Midbrain (tissue), 1 donor: ENCODE data around the gene COPE.

ENCODE experiments used
- DNase-seq: peaks from one replicate; lab custom pipeline; 2025; lab: John Stamatoyannopoulos, UW

The COPE gene

GRCh38 chr19:18867751-18868150, 51.4 kb downstream of the COPE start:
- DNase-seq = peak; percentile 13

DNA sequence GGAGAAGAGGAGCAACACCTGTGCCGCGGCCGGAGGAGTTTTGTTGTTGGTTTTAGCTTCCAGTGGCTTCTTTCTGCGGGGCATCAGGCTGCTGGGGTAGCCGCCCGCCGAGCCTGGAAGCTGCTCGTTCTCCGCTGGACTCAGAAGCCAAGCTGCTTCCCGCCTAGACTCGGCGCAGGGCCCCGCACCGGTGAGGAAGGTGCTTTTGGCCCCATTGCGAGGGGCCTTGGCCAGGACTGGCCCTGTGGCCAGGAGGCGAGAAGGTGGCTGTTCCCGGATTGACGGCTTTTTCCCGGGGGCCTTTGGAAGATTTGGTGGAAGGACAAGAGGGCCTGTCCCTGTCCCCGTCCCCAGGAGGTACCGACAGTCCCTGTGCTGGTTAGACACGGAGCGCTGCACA, 52.0 kb downstream of the COPE start:
- no peak for DNase-seq

GRCh38 chr19:18866800-18867123, 52.4 kb downstream of the COPE start:
- no peak for DNase-seq

DNA sequence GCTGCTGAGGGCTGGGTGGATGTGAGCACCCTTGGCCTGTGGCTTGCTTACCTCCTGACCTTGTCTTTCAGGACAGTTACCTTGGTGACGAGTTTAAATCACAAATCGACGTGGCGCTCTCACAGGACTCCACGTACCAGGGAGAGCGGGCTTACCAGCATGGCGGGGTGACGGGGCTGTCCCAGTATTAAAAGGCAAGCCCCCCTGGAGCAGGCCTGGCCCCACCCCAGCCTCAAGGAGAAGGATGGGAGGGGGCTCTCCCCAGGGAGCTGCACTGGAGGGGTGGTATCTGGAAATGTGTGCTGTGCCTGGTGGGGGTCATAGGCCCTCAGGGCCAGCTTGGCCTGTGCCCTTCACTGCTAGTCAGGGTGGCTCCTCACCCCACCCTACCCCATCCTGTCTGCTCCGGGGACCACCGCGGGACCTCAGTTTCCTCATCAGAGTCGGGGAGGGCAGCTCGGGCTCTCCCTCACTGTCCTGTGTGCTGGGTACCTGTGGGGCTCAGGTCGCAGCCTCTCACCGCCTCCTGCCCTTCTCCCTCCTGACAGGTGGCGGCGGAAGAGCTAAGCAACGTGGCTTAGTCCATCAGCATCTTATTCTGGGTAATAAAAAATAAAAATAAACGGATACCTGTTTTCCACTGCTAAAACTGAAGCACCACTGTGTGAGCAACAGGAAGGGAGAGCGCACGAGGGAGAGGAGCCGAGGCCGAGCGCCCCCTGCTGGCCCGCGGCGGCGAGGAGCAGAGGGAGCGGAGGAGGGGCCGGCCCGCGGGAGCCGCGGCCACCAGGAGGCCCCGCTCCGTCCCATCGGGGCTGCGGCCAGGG, 53.0 kb downstream of the COPE start:
- DNase-seq = peak; percentile 82

DNA sequence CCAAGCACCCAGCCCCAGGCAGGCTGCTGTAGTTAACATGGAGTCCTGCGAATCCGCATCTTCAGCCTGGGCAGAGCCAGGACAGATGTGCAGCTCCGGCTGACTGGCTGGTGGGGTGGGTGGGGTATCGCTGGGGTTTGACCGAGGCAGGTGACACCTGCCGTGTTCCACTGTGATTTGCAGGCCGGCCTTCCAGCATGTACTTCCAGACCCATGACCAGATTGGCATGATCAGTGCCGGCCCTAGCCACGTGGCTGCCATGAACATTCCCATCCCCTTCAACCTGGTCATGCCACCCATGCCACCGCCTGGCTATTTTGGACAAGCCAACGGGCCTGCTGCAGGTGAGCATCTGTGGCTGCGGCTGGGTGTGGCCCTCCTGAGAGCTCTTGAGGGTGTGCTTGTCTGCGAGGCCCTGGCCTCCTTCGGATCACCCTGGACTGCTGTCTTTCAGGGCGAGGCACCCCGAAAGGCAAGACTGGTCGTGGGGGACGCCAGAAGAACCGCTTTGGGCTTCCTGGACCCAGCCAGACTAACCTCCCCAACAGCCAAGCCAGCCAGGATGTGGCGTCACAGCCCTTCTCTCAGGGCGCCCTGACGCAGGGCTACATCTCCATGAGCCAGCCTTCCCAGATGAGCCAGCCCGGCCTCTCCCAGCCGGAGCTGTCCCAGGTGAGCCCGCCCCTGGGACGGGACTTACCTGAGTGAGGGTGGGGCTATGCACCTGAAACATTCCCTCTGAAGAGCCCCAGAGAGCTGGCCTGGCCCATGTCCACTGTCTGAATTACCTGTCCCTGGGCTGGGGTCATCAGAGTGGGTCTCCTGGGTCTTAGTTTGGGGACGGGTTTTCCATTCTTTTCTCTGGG, 53.8 kb downstream of the COPE start:
- DNase-seq = no peak

DNA sequence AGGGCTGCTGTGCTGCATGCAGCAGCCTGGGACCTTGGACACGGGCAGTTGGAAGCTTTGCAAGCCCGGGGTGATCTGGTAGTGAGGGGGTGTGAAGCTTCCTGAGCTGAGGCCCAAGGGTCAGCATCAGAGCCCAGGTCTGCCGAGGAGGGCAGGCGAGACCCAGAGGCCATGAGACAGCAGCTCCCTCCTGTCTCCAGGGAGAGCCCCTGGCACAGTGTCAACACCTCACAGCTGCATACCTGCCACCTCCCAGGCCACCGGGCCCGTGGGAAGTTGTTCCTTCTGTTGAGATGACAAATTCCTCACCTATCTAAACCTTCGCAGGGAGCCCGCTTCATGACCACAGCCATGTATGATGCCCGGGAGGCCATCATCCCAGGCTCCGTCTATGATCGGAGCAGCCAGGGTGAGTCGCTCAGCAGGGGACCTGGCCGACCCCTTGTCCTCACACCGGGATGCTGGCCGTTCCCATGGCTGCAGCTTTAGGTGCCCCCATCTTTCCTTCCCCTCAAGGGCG, 55.3 kb downstream of the COPE start:
- DNase-seq = no peak

- DNase-seq = no peak
These were observed 56.0 kb downstream of the COPE start for GRCh38 chr19:18862976-18863842.

- no peak for DNase-seq
These were observed 57.3 kb downstream of the COPE start for GRCh38 chr19:18861917-18862316.

DNA sequence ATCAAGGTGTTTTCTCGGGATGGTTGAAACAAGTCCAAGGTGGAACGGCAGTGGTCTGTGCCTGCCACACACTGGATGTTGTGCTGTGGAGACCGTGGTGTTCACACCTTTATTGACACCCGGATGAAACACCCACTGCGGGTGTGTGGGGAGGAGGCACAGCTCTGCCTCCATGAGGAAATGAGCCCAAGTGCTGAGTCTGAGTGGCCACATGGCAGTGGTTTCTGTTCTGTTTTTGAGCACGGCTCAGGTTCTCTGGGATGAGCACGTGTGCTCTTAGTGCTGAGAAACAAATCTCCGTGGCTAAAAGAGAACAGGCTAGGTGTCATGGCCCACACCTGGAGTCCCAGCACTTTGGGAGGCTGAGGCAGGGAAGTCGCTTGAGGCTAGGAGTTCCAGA, 58.0 kb downstream of the COPE start:
- no peak for DNase-seq

DNA sequence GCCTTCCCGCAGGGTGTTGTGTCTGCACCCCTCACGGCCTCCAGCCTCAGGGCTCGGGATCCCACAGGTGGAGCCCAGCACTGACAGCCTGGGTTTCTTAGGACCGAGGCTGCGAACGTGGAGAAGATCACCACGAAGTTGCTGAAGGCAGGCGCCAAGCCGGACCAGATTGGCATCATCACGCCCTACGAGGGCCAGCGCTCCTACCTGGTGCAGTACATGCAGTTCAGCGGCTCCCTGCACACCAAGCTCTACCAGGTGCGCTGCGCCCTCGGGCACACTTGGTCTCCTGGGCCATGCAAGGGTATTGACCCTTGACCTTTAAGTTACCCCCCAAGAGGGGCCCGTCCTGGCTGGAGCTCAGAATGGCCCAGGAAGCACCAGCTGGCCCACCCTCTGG, 58.5 kb downstream of the COPE start:
- DNase-seq = no peak

DNA sequence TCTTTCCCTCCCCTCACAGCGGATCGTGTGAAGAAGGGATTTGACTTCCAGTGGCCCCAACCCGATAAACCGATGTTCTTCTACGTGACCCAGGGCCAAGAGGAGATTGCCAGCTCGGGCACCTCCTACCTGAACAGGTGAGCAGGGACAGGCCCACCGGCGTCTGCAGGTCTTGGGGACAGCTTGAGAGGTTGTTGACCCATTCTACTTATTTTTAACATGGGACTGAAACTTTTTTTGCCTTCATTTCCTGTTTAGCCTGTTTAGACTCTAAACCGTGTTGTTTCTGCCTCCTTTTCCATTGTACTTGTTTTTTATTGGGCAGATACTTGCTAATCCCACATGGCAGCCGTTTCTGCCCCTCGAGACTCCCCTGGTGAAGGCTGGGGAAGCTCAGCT, 58.9 kb downstream of the COPE start:
- DNase-seq = no peak

- DNase-seq = peak; percentile 17
These were observed 59.4 kb downstream of the COPE start for GRCh38 chr19:18859676-18860301.

DNA sequence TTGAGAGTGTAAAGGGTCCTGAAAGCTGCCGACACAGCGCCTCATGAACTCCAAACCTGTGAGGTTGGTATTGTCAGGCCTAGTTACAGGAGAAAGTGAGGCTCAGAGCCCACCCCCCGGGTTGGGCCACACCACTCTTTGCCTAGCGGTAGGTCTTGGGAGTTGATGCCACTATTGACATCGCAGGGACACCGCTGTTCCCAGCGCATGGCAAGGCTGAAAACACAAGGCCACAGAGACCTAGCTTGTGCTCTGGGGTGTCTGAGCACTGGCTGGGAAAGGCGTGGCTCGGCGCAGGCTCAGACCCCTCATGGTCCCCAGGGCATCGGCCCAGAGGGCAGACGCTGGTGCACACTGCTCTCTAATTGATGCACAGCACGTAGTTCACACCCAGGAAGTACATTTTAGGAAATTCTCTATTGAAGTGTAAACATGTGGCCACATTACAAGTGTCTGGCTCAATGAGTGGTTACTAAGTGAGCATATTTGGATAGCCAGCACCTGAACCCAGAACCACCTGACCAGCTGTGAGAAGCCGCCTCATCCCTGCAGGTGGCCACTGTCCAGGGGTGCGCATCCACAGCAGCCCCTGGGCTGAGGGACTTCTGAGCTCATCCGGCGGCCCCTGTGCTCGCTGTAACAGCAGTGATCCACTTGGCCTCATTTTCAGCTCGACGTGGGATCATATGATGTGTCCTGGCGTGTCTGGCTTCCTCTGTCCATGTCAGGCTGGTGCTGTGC, 60.1 kb downstream of the COPE start:
- DNase-seq = no peak

GRCh38 chr19:18857223-18857622, 62.0 kb downstream of the COPE start:
- no peak for DNase-seq

DNA sequence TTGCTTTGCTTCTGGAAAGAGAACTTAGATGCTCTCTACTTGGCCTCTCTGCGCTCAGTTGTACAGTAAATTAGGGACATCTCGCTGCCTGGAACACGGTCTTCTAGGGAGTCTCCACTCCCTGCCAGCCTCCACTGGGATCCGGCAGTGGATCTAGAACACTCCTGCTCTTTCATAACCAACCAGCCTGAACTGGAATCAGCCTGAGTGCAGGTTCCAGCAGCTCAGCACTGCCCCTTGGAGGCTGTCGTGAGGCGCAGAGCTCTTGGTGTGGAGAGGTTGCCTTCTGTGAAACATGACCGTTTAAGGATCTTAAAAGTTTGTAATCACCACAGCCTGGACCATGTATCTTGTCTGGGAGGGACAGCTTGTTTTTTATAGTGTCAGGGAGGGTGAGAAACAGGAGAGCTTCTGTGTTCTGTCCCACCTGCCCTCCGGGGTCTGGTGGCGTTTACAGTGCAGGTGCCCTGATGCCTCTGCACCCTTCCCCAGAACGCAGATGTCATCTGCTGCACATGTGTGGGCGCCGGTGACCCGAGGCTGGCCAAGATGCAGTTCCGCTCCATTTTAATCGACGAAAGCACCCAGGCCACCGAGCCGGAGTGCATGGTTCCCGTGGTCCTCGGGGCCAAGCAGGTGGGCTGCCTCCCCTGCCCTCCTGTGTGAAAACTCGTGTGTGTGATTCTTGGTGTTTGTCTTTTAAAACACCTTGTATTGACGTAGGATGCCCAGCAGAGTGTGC, 62.6 kb downstream of the COPE start:
- DNase-seq = peak; percentile 83

GRCh38 chr19:18855647-18856384, 63.4 kb downstream of the COPE start:
- DNase-seq = no peak

- no peak for DNase-seq
These were observed 64.2 kb downstream of the COPE start for GRCh38 chr19:18854982-18855381.

- DNase-seq = no peak
These were observed 65.3 kb downstream of the COPE start for GRCh38 chr19:18853755-18854427.

- DNase-seq = no peak
These were observed 66.5 kb downstream of the COPE start for GRCh38 chr19:18852648-18853047.
